HepG2 (cell line): Measurements from ENCODE around the gene SLC16A1. TPM values are rescaled to one million over a fixed set of nuclear protein-coding genes. Genes with fewer than 3 reads are reported as not detected.

ENCODE experiments used
- ATAC-seq: fragments of 200-7000 bp; cut with Tn5 transposase; 3 replicates; pipeline ENCODE4 v1.9.1; 2020; ENCODE audit warnings: mild to moderate bottlenecking, moderate library complexity
- BruUV-seq: library from RNA; stranded (reverse); fragments of 400-500 nt; replicated peaks from 2 replicates; lab custom pipeline; 2021; lab: Mats Ljungman, UMichigan
- CTCF ChIA-PET: fragments of 300-600 bp; formaldehyde crosslinking; extraction: SDS; loops from one replicate; lab custom pipeline; 2021; ENCODE audit warnings: low total read pairs, inconsistent platforms, low intra/inter-chr PET ratio; lab: Yijun Ruan, JAX
- POLR2A ChIA-PET: fragments of 350-600 bp; sonication (Branson Sonifier 250); formaldehyde crosslinking; loops from one replicate; lab custom pipeline; 2020; ENCODE audit warnings: antibody characterized with exemption, inconsistent platforms; lab: Yijun Ruan, JAX
- DNase-seq: peaks from one replicate; pipeline ENCODE4 v3.0.0-alpha.2; 2015; ENCODE audit warnings: low spot score
- FAIRE-seq: peaks from 3 replicates; lab custom pipeline; 2011; peaks lifted over from hg19 to GRCh38; lab: Jason Lieb, UNC
- H2AFZ ChIP-seq: one replicate; pipeline ENCODE4 v1.6.1; 2011; ENCODE audit warnings: low read length, inconsistent platforms
- H3K27ac ChIP-seq: fragments of 300-600 bp; 3 replicates; pipeline ENCODE4 v1.8.0; 2011; ENCODE audit warnings: mixed run types, mild to moderate bottlenecking, mixed read lengths, low read length, inconsistent platforms; ENCODE audit not compliant: insufficient read depth; ENCODE audit errors: extremely low read length
- H3K27me3 ChIP-seq, 2 experiments: fragments of 200-600 bp in 1 of 2; 2 replicates in 1 of 2; 3 replicates in 1 of 2; pipeline versions ENCODE4 v1.6.0 to v1.8.0; 2011; ENCODE audit warnings: low read length in 2 of 2, mild to moderate bottlenecking in 2 of 2, moderate library complexity in 2 of 2, inconsistent platforms in 1 of 2; ENCODE audit not compliant: insufficient read depth in 2 of 2, control insufficient read depth in 1 of 2
- H3K36me3 ChIP-seq, 2 experiments: fragments of 200-600 bp in 1 of 2; replicated peaks in 1 of 2; 2 replicates in 1 of 2; 3 replicates in 1 of 2; pipeline versions ENCODE4 v1.5.1 to v1.8.0; 2011; ENCODE audit warnings: low read length in 2 of 2, inconsistent platforms in 1 of 2; ENCODE audit not compliant: insufficient read depth in 2 of 2, control insufficient read depth in 1 of 2
- H3K4me1 ChIP-seq: 2 replicates; pipeline ENCODE4 v1.5.1; 2012; ENCODE audit warnings: low read length, inconsistent platforms; ENCODE audit not compliant: insufficient read depth
- H3K4me2 ChIP-seq: 2 replicates; pipeline ENCODE4 v1.6.0; 2011; ENCODE audit warnings: low read depth, low read length, inconsistent platforms
- H3K4me3 ChIP-seq, 3 experiments: fragments of 200-600 bp in 1 of 3; sonication (generic), shearing (Covaris generic) in 1 of 3; replicated peaks in 1 of 3; 2 replicates each; pipeline ENCODE4 v1.5.1; 2011 to 2016; ENCODE audit warnings: low read length in 3 of 3, inconsistent platforms in 2 of 3, low read depth in 2 of 3, mild to moderate bottlenecking in 2 of 3, control low read depth in 1 of 3, mixed read lengths in 1 of 3; ENCODE audit not compliant: insufficient read depth in 1 of 3
- H3K79me2 ChIP-seq: one replicate; pipeline ENCODE4 v1.6.1; 2011; ENCODE audit warnings: low read length, inconsistent platforms; ENCODE audit not compliant: insufficient read depth
- H3K9ac ChIP-seq: 2 replicates; pipeline ENCODE4 v1.6.0; 2011; ENCODE audit warnings: mild to moderate bottlenecking, low read depth, low read length, inconsistent platforms; ENCODE audit not compliant: insufficient read depth
- H3K9me3 ChIP-seq: 2 replicates; pipeline ENCODE4 v1.5.1; 2012; ENCODE audit warnings: mild to moderate bottlenecking, low read length
- H4K20me1 ChIP-seq: 2 replicates; pipeline ENCODE4 v1.6.0; 2011; ENCODE audit warnings: inconsistent platforms, mild to moderate bottlenecking, low read length, moderate library complexity; ENCODE audit not compliant: insufficient read depth
- CEBPZ ChIP-seq: IDR thresholded peaks from 2 replicates; pipeline ENCODE4 v1.6.1; 2012; ENCODE audit warnings: low read length, improper control_type of control experiment
- IRF1 ChIP-seq: sonication (generic); formaldehyde crosslinking; IDR thresholded peaks from 2 replicates; pipeline ENCODE4 v1.4.0; 2020; ENCODE audit warnings: low read depth, mild to moderate bottlenecking, missing genetic modification reagents
- MATR3 ChIP-seq: sonication (generic); formaldehyde crosslinking; IDR thresholded peaks from 2 replicates; pipeline ENCODE4 v1.4.0; 2020; ENCODE audit warnings: missing genetic modification reagents
- NCOA1 ChIP-seq: sonication (generic); formaldehyde crosslinking; IDR thresholded peaks from 2 replicates; pipeline ENCODE4 v1.9.0; 2021; ENCODE audit warnings: missing genetic modification reagents
- NFRKB ChIP-seq: fragments of 450-650 bp; IDR thresholded peaks from 2 replicates; pipeline ENCODE4 v1.6.1; 2017
- POGZ ChIP-seq: sonication (generic); formaldehyde crosslinking; IDR thresholded peaks from 2 replicates; pipeline ENCODE4 v1.4.0; 2020; ENCODE audit warnings: mild to moderate bottlenecking, missing genetic modification reagents
- SAFB2 ChIP-seq: sonication (generic); formaldehyde crosslinking; IDR thresholded peaks from 2 replicates; pipeline ENCODE4 v1.5.1; 2020; ENCODE audit warnings: missing genetic modification reagents, low read depth, mild to moderate bottlenecking, borderline replicate concordance
- TP53 ChIP-seq: sonication (generic); formaldehyde crosslinking; conservative IDR thresholded peaks from 2 replicates; pipeline ENCODE4 v1.4.0; 2020; ENCODE audit warnings: missing genetic modification reagents
- U2AF1 ChIP-seq: fragments of 200-400 bp; formaldehyde crosslinking; optimal IDR thresholded peaks from 2 replicates; pipeline ENCODE3; 2017; ENCODE audit warnings: mild to moderate bottlenecking, low read depth, low read length
- ZFP1 ChIP-seq: IDR thresholded peaks from 2 replicates; pipeline ENCODE4 v1.6.1; 2016
- ZNF136 ChIP-seq: sonication (generic); formaldehyde crosslinking; IDR thresholded peaks from 2 replicates; pipeline ENCODE4 v1.8.1; 2022; ENCODE audit warnings: low read depth, mild to moderate bottlenecking, moderate library complexity, missing genetic modification reagents
- ZNF276 ChIP-seq: sonication (generic); formaldehyde crosslinking; IDR thresholded peaks from 2 replicates; pipeline ENCODE4 v1.4.0; 2020; ENCODE audit warnings: mild to moderate bottlenecking, low read depth, missing genetic modification reagents
- ZNF747 ChIP-seq: sonication (generic); formaldehyde crosslinking; IDR thresholded peaks from 2 replicates; pipeline ENCODE4 v1.8.1; 2023; ENCODE audit warnings: missing genetic modification reagents, mild to moderate bottlenecking, borderline replicate concordance
- ZNF780A ChIP-seq: sonication (generic); formaldehyde crosslinking; IDR thresholded peaks from 2 replicates; pipeline ENCODE4 v1.8.0; 2022; ENCODE audit warnings: mild to moderate bottlenecking, missing genetic modification reagents, moderate library complexity
- ZNF800 ChIP-seq: sonication (generic); formaldehyde crosslinking; IDR thresholded peaks from 2 replicates; pipeline ENCODE4 v1.4.0; 2020; ENCODE audit warnings: missing genetic modification reagents
- ZNF879 ChIP-seq: sonication (generic); formaldehyde crosslinking; IDR thresholded peaks from 2 replicates; pipeline ENCODE4 v1.8.1; 2023; ENCODE audit warnings: missing genetic modification reagents
- WGBS: methylation state at CpG from one replicate; pipeline ENCODE4 v1.1.6; 2017; ENCODE audit warnings: low lambda C conversion rate; 5-methylcytosine and 5-hydroxymethylcytosine counted together
- in situ Hi-C: cut with HindIII; loops from 2 replicates; pipeline ENCODE4 v1.10.0; 2017; ENCODE audit warnings: low pct_unique_long_range_greater_than_20kb; ENCODE audit not compliant: extremely low pct_ligation_motif_present
- intact Hi-C: fragments of 100-400 bp; cut with micrococcal nuclease; formaldehyde crosslinking; loops from one replicate; pipeline ENCODE4 v1.10.0; 2022; ENCODE audit not compliant: unreplicated experiment
- polyA plus RNA-seq, 8 experiments: library from polyadenylated mRNA; depleted of rRNA in 3 of 8; stranded (reverse) in 7 of 8; unstranded in 1 of 8; fragments of >200 nt; fragmentation: Illumina TruSeq in 4 of 8; extraction: Trizol in 4 of 8; gene quantifications; 2 replicates each; pipeline versions ENCODE4 v1.2.1 to v1.2.3, GENCODE V29; 2011 to 2016; ENCODE audit warnings: low read depth in 4 of 8, missing spikeins in 1 of 8, mixed read lengths in 1 of 8; ENCODE audit not compliant: insufficient read depth in 1 of 8
- total RNA-seq, 5 experiments: library from RNA; depleted of rRNA; stranded (reverse); fragments of >200 nt; fragmentation: Illumina TruSeq; extraction: Trizol; gene quantifications; 2 replicates each; pipeline ENCODE4 v1.2.3, GENCODE V29; 2016; ENCODE audit warnings: low read depth in 1 of 5

Gene SLC16A1
- total and polyA plus RNA-seq, 2 of the 13 experiments (the other 11 are each of a cell fraction or from before 2014, with no cell fraction given): 106 to 142 TPM

- Histone ChIP-seq H3K79me2 (no peaks in the 10 kb centered on the region), H3K36me3 (no peaks in the 10 kb centered on the region), H3K4me1 (no peaks in the 10 kb centered on the region), H3K27me3 (no peaks in the 10 kb centered on the region), H3K9me3 (peaks cover 11% of the 10 kb centered on the region), H3K4me2 (no peak overlapping the region), H3K9ac (no peak overlapping the region), H4K20me1 (no peaks in the 10 kb centered on the region), H2AFZ (no peak overlapping the region), H3K4me3 (no peak overlapping the region), H3K27ac (no peak overlapping the region)
- FAIRE-seq (no peak), DNase-seq (no peak), ATAC-seq (no peak)
- intact Hi-C loops (no loop called here), in situ Hi-C loops (no loop called here)
- ChIA-PET POLR2A (no interaction called here), CTCF (no interaction called here)
- 0% methylated on average over 2 of the region's 2 CpGs for WGBS
- no TSS peak for BruUV-seq
- no peak for TF ChIP-seq ZNF800 (CRISPR knock-in tag)
- TF ChIP-seq ZNF276 (CRISPR knock-in tag): no peak
- TF ChIP-seq NFRKB: no peak
- TF ChIP-seq U2AF1: no peak
- TF ChIP-seq ZNF136 (CRISPR knock-in tag): no peak
- no peak for TF ChIP-seq ZNF879 (CRISPR knock-in tag)
- no peak for TF ChIP-seq TP53 (CRISPR knock-in tag)
- TF ChIP-seq ZNF780A (CRISPR knock-in tag): no peak
- TF ChIP-seq POGZ (CRISPR knock-in tag): no peak
- TF ChIP-seq SAFB2 (CRISPR knock-in tag): no peak
- TF ChIP-seq CEBPZ: no peak
- TF ChIP-seq MATR3 (CRISPR knock-in tag): no peak
- TF ChIP-seq ZFP1 (CRISPR knock-in tag): no peak
- no peak for TF ChIP-seq ZNF747 (CRISPR knock-in tag)
- no peak for TF ChIP-seq IRF1 (CRISPR knock-in tag)
- TF ChIP-seq NCOA1: no peak
These were observed 66.8 kb downstream of the SLC16A1 start for GRCh38 chr1:112889052-112889768.
